Thyroid gland (tissue), 4 donors: ENCODE data around the gene ATP8B1.

ENCODE experiments used
- POLR2A ChIP-seq, 2 donors: fragments of 450-650 bp; IDR thresholded peaks; one replicate each; pipeline ENCODE4 v1.6.1; 2017; ENCODE audit warnings: antibody characterized with exemption in 2 of 2, mild to moderate bottlenecking in 2 of 2, moderate library complexity in 1 of 2
- TF ChIP-seq, protein P1 (sequence below), 6 experiments: fragments of 200-600 bp in 3 of 6; fragments of 450-650 bp in 3 of 6; sonication (generic) in 3 of 6; IDR thresholded peaks; one replicate each; pipeline ENCODE4 v1.5.1; 2016 to 2019; ENCODE audit warnings: antibody characterized with exemption in 6 of 6, mild to moderate bottlenecking in 2 of 6, inconsistent platforms in 1 of 6, moderate library complexity in 1 of 6

DNA sequence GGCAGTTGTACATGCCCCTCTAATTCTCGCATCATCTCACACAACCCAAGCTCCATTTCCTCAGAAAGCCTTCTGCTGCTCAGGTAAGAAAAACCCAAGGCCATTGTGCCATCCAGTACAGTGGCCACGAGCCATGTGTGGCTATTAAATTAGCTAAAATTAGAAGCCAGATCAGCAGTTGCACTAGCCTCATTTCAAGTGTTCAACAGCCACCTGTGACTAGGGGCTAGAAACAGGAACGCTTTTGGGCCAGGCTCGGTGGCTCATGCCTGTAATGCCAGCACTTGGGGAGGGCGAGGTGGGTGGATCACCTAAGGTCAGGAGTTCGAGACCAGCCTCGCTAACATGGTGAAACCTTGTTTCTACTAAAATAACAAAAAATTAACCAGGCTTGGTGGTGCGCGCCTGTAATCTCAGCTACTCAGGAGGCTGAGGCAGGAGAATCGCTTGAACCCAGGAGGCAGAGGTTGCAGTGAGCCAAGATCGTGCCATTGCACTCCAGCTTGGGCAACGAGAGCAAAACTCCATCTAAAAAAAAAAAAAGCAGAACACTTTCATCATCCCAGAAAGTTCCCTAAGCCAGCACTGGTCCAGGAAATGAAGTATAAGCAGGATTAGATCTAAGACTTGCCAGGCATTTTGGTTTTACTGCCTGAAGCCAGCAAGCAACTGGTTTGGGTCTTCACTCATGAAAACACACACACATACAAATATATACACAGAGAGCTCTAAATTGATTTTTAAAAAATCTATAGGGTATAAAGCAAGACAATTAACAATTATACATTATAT, 35.7 kb downstream of the ATP8B1 start:
- TF ChIP-seq, protein P1, sequence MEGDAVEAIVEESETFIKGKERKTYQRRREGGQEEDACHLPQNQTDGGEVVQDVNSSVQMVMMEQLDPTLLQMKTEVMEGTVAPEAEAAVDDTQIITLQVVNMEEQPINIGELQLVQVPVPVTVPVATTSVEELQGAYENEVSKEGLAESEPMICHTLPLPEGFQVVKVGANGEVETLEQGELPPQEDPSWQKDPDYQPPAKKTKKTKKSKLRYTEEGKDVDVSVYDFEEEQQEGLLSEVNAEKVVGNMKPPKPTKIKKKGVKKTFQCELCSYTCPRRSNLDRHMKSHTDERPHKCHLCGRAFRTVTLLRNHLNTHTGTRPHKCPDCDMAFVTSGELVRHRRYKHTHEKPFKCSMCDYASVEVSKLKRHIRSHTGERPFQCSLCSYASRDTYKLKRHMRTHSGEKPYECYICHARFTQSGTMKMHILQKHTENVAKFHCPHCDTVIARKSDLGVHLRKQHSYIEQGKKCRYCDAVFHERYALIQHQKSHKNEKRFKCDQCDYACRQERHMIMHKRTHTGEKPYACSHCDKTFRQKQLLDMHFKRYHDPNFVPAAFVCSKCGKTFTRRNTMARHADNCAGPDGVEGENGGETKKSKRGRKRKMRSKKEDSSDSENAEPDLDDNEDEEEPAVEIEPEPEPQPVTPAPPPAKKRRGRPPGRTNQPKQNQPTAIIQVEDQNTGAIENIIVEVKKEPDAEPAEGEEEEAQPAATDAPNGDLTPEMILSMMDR (IDR thresholded peaks at IDR 0.05) = no peak
- no peak for TF ChIP-seq POLR2A (IDR thresholded peaks at IDR 0.05)
